B cell (primary cell): ENCODE measurements around the gene ANKRD11. TPM values are rescaled to one million over a fixed set of nuclear protein-coding genes. Genes with fewer than 3 reads are reported as not detected.
A peak's percentile ranks its signal among the peaks of the same experiment; 100 is the strongest.

ENCODE experiments used
- ATAC-seq: fragments of 200-7000 bp; cut with Tn5 transposase; one replicate; pipeline ENCODE4 v1.10.0; 2021; ENCODE audit warnings: low read depth, mild to moderate bottlenecking, moderate number of reproducible peaks, moderate library complexity
- CTCF ChIA-PET: fragments of 350-600 bp; sonication (Branson Sonifier 250); formaldehyde crosslinking; loops from one replicate; lab custom pipeline; 2021; ENCODE audit warnings: antibody characterized with exemption, inconsistent platforms; lab: Charles Lee
- POLR2A ChIA-PET: fragments of 350-600 bp; sonication (Branson Sonifier 250); formaldehyde crosslinking; loops from one replicate; lab custom pipeline; 2021; ENCODE audit warnings: antibody characterized with exemption; lab: Charles Lee
- DNase-seq: peaks from one replicate; pipeline ENCODE4 v3.0.0; 2013
- H2AFZ ChIP-seq: 2 replicates; pipeline ENCODE4 v1.6.1; 2012; ENCODE audit warnings: mild to moderate bottlenecking, low read depth, low read length; ENCODE audit not compliant: insufficient read depth, poor library complexity, severe bottlenecking
- H3K27ac ChIP-seq, 2 donors: 1 replicate in 1 of 2; 2 replicates in 1 of 2; pipeline ENCODE4 v1.5.1; 2012 to 2013; ENCODE audit warnings: low read length in 2 of 2, mild to moderate bottlenecking in 2 of 2, moderate library complexity in 1 of 2
- H3K27me3 ChIP-seq, 4 experiments: fragments of 200-600 bp in 1 of 4; sonication (generic) in 1 of 4; replicated peaks in 1 of 4; 1 replicate in 2 of 4; 2 replicates in 2 of 4; pipeline versions ENCODE4 v1.6.1 to v1.7.0; 2013 to 2016; ENCODE audit warnings: low read length in 3 of 4, mild to moderate bottlenecking in 2 of 4, mixed read lengths in 1 of 4, moderate library complexity in 1 of 4; ENCODE audit not compliant: insufficient read depth in 4 of 4, control insufficient read depth in 3 of 4; ENCODE audit errors: control extremely low read depth in 1 of 4
- H3K36me3 ChIP-seq, 2 experiments: replicated peaks in 1 of 2; 1 replicate in 1 of 2; 2 replicates in 1 of 2; pipeline versions ENCODE4 v1.6.1 to v1.7.1; 2013; ENCODE audit warnings: low read length in 1 of 2; ENCODE audit not compliant: insufficient read depth in 2 of 2, control insufficient read depth in 1 of 2; ENCODE audit errors: control extremely low read depth in 1 of 2, extremely low read depth in 1 of 2
- H3K4me1 ChIP-seq, 2 donors: fragments of 200-600 bp in 1 of 2; sonication (generic) in 1 of 2; 1 replicate in 1 of 2; 2 replicates in 1 of 2; pipeline versions ENCODE4 v1.5.1 to v1.6.1; 2013 to 2017; ENCODE audit warnings: low read length in 2 of 2; ENCODE audit not compliant: control insufficient read depth in 2 of 2, insufficient read depth in 2 of 2
- H3K4me2 ChIP-seq: replicated peaks from 2 replicates; pipeline ENCODE3; 2012; ENCODE audit warnings: mild to moderate bottlenecking, low read depth, low read length; ENCODE audit not compliant: poor library complexity, severe bottlenecking
- H3K4me3 ChIP-seq, 5 experiments: fragments of 200-600 bp in 1 of 5; sonication (generic) in 1 of 5; 1 replicate in 3 of 5; 2 replicates in 2 of 5; pipeline versions ENCODE4 v1.5.1 to v1.7.0; 2011 to 2016; ENCODE audit warnings: low read length in 4 of 5, mild to moderate bottlenecking in 4 of 5, low read depth in 2 of 5, control low read depth in 1 of 5, moderate library complexity in 1 of 5; ENCODE audit not compliant: insufficient read depth in 1 of 5; ENCODE audit errors: control extremely low read depth in 1 of 5, extremely low read depth in 1 of 5
- H3K79me2 ChIP-seq: fragments of 200-600 bp; sonication (generic); one replicate; pipeline ENCODE4 v1.6.0; 2016; ENCODE audit warnings: low read length; ENCODE audit not compliant: control insufficient read depth, insufficient read depth
- H3K9ac ChIP-seq: fragments of 200-600 bp; sonication (generic); 2 replicates; pipeline ENCODE4 v1.6.1; 2017; ENCODE audit warnings: mild to moderate bottlenecking, low read length, moderate library complexity
- H3K9me3 ChIP-seq, 3 donors: one replicate each; pipeline versions ENCODE4 v1.6.1 to v1.7.1; 2013; ENCODE audit warnings: low read length in 2 of 3; ENCODE audit not compliant: control insufficient read depth in 2 of 3, insufficient read depth in 1 of 3; ENCODE audit errors: control extremely low read depth in 1 of 3
- H4K20me1 ChIP-seq: 2 replicates; pipeline ENCODE4 v1.6.0; 2012; ENCODE audit warnings: mild to moderate bottlenecking, low read length; ENCODE audit not compliant: insufficient read depth, control insufficient read depth, poor library complexity, severe bottlenecking
- H3K27ac Mint-ChIP-seq: one replicate; pipeline ENCODE4 v1.8.0; 2021; ENCODE audit warnings: mixed read lengths
- H3K27me3 Mint-ChIP-seq: one replicate; pipeline ENCODE4 v1.8.0; 2021; ENCODE audit warnings: mixed read lengths
- H3K4me1 Mint-ChIP-seq: one replicate; pipeline ENCODE4 v1.8.0; 2021; ENCODE audit warnings: mixed read lengths
- H3K4me3 Mint-ChIP-seq: one replicate; pipeline ENCODE4 v1.8.0; 2021; ENCODE audit warnings: mixed read lengths
- H3K9me3 Mint-ChIP-seq: one replicate; pipeline ENCODE4 v1.8.0; 2022; ENCODE audit warnings: mixed read lengths; ENCODE audit not compliant: insufficient read depth
- CTCF ChIP-seq: fragments of 200-600 bp; IDR thresholded peaks from one replicate; pipeline ENCODE4 v1.8.0; 2022; ENCODE audit warnings: antibody characterized with exemption, mild to moderate bottlenecking
- EZH2 ChIP-seq: IDR thresholded peaks from 2 replicates; pipeline ENCODE4 v1.6.1; 2012; ENCODE audit warnings: borderline replicate concordance, low read depth, mild to moderate bottlenecking, moderate library complexity, low read length; ENCODE audit not compliant: insufficient read depth, poor library complexity, severe bottlenecking
- WGBS: methylation state at CpG from one replicate; pipeline ENCODE4 v1.1.5; 2013; ENCODE audit warnings: missing lambda C conversion rate; ENCODE audit not compliant: insufficient coverage; 5-methylcytosine and 5-hydroxymethylcytosine counted together
- intact Hi-C: fragments of 100-400 bp; cut with micrococcal nuclease; formaldehyde crosslinking; loops from one replicate; pipeline ENCODE4 v1.10.0; 2022
- polyA plus RNA-seq: library from polyadenylated mRNA; depleted of rRNA; stranded (reverse); fragments of >200 nt; gene quantifications from 2 replicates; pipeline ENCODE4 v1.2.3, GENCODE V29; 2012
- total RNA-seq, 2 donors: library from RNA; stranded (reverse); fragments of 120-200 nt in 1 of 2; gene quantifications; 1 replicate in 1 of 2; 2 replicates in 1 of 2; pipeline versions ENCODE4 v1.2.3 to v1.2.4, GENCODE V29; 2013 to 2022

Gene ANKRD11
- total and polyA plus RNA-seq, 2 donors (not counting 1 experiment from before 2014, with no cell fraction given): 67.9 to 314 TPM

GRCh38 chr16:89422905-89423630 is 67.3 kb downstream of the ANKRD11 start:
- Histone ChIP-seq H3K4me1 (peaks cover 55 to 64% of the 10 kb centered on the region in 2 donors), H3K9ac (peak overlapping the region; percentile 51), H3K9me3 (no peaks in the 10 kb centered on the region), H3K79me2 (peaks cover 100% of the 10 kb centered on the region), H3K36me3 (peaks cover 0 to 24% of the 10 kb centered on the region in 2 experiments), H4K20me1 (peaks cover 99% of the 10 kb centered on the region), H3K4me2 (peak overlapping the region; percentile 72), H3K4me3 (peak overlapping the region in 2 of 5 experiments; percentile 17 to 42), H3K27ac (peak overlapping the region in 1 of 2 donors; percentile 65), H2AFZ (no peak overlapping the region), H3K27me3 (no peaks in the 10 kb centered on the region)
- no peaks in the 10 kb centered on the region for H3K9me3 Mint-ChIP-seq
- POLR2A ChIA-PET: interaction anchor here (0.6 to 1.6 kb wide), 4 partner anchors 12 to 65 kb away, joined by 3 to 5 read pairs (median 4); no protein-coding TSS in a partner anchor
- H3K27ac Mint-ChIP-seq: peak overlapping the region; percentile 27
- TF ChIP-seq EZH2: no peak
- TF ChIP-seq CTCF: no peak
- H3K4me3 Mint-ChIP-seq: peak overlapping the region; percentile 75
- CTCF ChIA-PET: interaction anchor here (0.8 to 1.5 kb wide), 2 partner anchors 13 to 66 kb away, joined by 3 to 8 read pairs; no protein-coding TSS in a partner anchor
- DNase-seq (peak; percentile 48), ATAC-seq (peak; percentile 70)
- 40% methylated on average over 11 of the region's 16 CpGs for WGBS
- peaks cover 73% of the 10 kb centered on the region for H3K4me1 Mint-ChIP-seq
- intact Hi-C loops: loop anchor here (5.0 kb wide), 1 partner anchor 84 kb away; the partner anchor contains the start of gene SPG7
- no peaks in the 10 kb centered on the region for H3K27me3 Mint-ChIP-seq

- POLR2A ChIA-PET: interaction anchor here (0.6 to 1.6 kb wide), 4 partner anchors 11 to 66 kb away, joined by 3 to 5 read pairs (median 4); no protein-coding TSS in a partner anchor
- TF ChIP-seq CTCF (no peak), EZH2 (no peak)
- H3K4me1 ChIP-seq: peaks cover 55 to 64% of the 10 kb centered on the region in 2 donors
- DNase-seq: no peak
- no peaks in the 10 kb centered on the region for H3K9me3 Mint-ChIP-seq
- peak overlapping the region in 2 of 5 experiments; percentile 19 to 42 for H3K4me3 ChIP-seq
- H3K9me3 ChIP-seq: no peaks in the 10 kb centered on the region
- H3K27me3 ChIP-seq: no peaks in the 10 kb centered on the region
- peak overlapping the region; percentile 51 for H3K9ac ChIP-seq
- intact Hi-C loops: loop anchor here (5.0 kb wide), 1 partner anchor 85 kb away; the partner anchor contains the start of gene SPG7
- H3K27ac Mint-ChIP-seq: peak overlapping the region; percentile 27
- CTCF ChIA-PET: interaction anchor here (1.5 kb wide), 1 partner anchor 13 kb away, joined by 8 read pairs; no protein-coding TSS in a partner anchor
- no peak overlapping the region for H2AFZ ChIP-seq
- peak overlapping the region in 1 of 2 donors; percentile 65 for H3K27ac ChIP-seq
- no peaks in the 10 kb centered on the region for H3K27me3 Mint-ChIP-seq
- H4K20me1 ChIP-seq: peaks cover 99% of the 10 kb centered on the region
- H3K4me1 Mint-ChIP-seq: peaks cover 79% of the 10 kb centered on the region
- H3K4me2 ChIP-seq: peak overlapping the region; percentile 72
- H3K79me2 ChIP-seq: peaks cover 100% of the 10 kb centered on the region
- H3K4me3 Mint-ChIP-seq: peak overlapping the region; percentile 75
- ATAC-seq: peak; percentile 59
- WGBS: 34% methylated on average over 7 of the region's 12 CpGs
- peaks cover 0 to 30% of the 10 kb centered on the region in 2 experiments for H3K36me3 ChIP-seq
Measured at GRCh38 chr16:89422527-89422904, 67.8 kb downstream of the ANKRD11 start.
